Breast epithelium (tissue), 4 donors: ENCODE measurements around the gene FGGY. TPM values are rescaled to one million over a fixed set of nuclear protein-coding genes. Genes with fewer than 3 reads are reported as not detected.
"Not testable (repeated sequence)": the region's sequence is repeated elsewhere in the genome, so short reads cannot be mapped to it uniquely, and the experiment has no call there.

Source experiments
- DNase-seq, 2 donors: peaks; one replicate each; pipeline ENCODE4 v3.0.0-alpha.2; 2019; ENCODE audit warnings: low spot score in 2 of 2
- H3K27ac ChIP-seq, 2 donors: fragments of 200-600 bp; sonication (generic) in 1 of 2; one replicate each; pipeline ENCODE4 v1.5.1; 2016 to 2019; ENCODE audit warnings: mild to moderate bottlenecking in 1 of 2
- H3K27me3 ChIP-seq, 2 donors: fragments of 200-600 bp; sonication (generic) in 1 of 2; one replicate each; pipeline versions ENCODE4 v1.5.1 to v1.6.0; 2017 to 2019; ENCODE audit warnings: control low read depth in 1 of 2, mild to moderate bottlenecking in 1 of 2
- H3K36me3 ChIP-seq: fragments of 200-600 bp; one replicate; pipeline ENCODE4 v1.5.1; 2019
- H3K4me1 ChIP-seq, 2 donors: fragments of 200-600 bp; sonication (generic); one replicate each; pipeline ENCODE4 v1.5.1; 2016 to 2019; ENCODE audit warnings: control low read depth in 1 of 2
- H3K4me3 ChIP-seq, 3 donors: fragments of 200-600 bp; sonication (generic); 1 replicate in 2 of 3; 2 replicates in 1 of 3; pipeline ENCODE4 v1.5.1; 2016 to 2019; ENCODE audit warnings: mild to moderate bottlenecking in 3 of 3, moderate library complexity in 2 of 3
- H3K9me3 ChIP-seq, 2 donors: fragments of 200-600 bp; sonication (generic) in 1 of 2; one replicate each; pipeline ENCODE4 v1.5.1; 2016 to 2019; ENCODE audit warnings: control low read depth in 1 of 2
- POLR2A ChIP-seq: fragments of 450-650 bp; IDR thresholded peaks from one replicate; pipeline ENCODE4 v1.6.1; 2016; ENCODE audit warnings: antibody characterized with exemption, mild to moderate bottlenecking, moderate library complexity
- POLR2AphosphoS5 ChIP-seq, 3 donors: sonication (generic); formaldehyde crosslinking; IDR thresholded peaks; one replicate each; pipeline ENCODE4 v1.6.1; 2017; ENCODE audit warnings: antibody characterized with exemption in 3 of 3
- intact Hi-C: fragments of 100-400 bp; cut with DNase I; formaldehyde crosslinking; loops from one replicate; pipeline ENCODE4 v1.15.1; 2023; ENCODE audit warnings: low total_unique reads
- total RNA-seq, 3 donors: library from RNA; depleted of rRNA; stranded (reverse); fragments of >200 nt; gene quantifications; one replicate each; pipeline ENCODE4 v1.1.0, GENCODE V29; 2016
- TF ChIP-seq, protein P1 (sequence below), 3 donors: fragments of 450-650 bp; IDR thresholded peaks; one replicate each; pipeline ENCODE4 v1.5.1; 2016 to 2017; ENCODE audit warnings: antibody characterized with exemption in 3 of 3, mild to moderate bottlenecking in 3 of 3, moderate library complexity in 3 of 3

The FGGY gene
- total RNA-seq, 3 donors from 2014 or later: 16.2 to 50.3 (median 29.2) TPM

DNA sequence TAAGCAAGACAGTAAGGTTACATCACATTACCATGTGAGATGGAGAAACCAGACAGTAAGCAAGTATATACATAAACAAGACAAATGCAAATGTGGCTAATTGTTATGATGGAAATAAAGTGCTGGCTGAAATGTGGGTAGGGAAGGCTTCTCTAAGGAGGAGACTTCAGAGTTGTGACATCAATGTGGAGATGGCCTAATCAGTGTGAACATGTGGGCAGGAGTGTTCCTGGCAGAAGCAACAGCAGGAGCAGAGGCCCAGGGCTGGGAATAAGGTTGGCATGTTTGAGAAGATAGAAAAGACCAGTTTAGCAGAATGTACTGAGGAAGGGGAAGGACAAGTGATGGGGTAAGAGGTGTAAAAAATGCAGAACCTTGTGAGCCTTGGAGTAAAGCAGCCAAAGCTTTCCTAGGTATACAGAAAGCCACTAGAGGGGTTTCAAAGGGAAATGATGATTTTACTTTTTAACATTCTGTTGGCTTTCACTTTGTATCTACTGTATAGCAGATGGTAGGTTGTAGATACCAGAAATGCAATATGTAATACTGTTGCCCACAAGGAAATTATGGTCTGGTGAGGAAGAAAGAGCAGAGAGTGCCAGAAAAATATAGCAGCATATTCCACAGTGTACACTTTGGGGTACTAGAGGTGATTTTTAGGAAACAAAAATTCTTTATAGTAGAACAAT, 197.4 kb downstream of the FGGY start:
- TF ChIP-seq POLR2AphosphoS5 (IDR thresholded peaks at IDR 0.05): no peak
- TF ChIP-seq, protein P1, sequence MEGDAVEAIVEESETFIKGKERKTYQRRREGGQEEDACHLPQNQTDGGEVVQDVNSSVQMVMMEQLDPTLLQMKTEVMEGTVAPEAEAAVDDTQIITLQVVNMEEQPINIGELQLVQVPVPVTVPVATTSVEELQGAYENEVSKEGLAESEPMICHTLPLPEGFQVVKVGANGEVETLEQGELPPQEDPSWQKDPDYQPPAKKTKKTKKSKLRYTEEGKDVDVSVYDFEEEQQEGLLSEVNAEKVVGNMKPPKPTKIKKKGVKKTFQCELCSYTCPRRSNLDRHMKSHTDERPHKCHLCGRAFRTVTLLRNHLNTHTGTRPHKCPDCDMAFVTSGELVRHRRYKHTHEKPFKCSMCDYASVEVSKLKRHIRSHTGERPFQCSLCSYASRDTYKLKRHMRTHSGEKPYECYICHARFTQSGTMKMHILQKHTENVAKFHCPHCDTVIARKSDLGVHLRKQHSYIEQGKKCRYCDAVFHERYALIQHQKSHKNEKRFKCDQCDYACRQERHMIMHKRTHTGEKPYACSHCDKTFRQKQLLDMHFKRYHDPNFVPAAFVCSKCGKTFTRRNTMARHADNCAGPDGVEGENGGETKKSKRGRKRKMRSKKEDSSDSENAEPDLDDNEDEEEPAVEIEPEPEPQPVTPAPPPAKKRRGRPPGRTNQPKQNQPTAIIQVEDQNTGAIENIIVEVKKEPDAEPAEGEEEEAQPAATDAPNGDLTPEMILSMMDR (IDR thresholded peaks at IDR 0.05): no peak
- DNase-seq: no peak
- Histone ChIP-seq H3K27ac (no peak overlapping the region), H3K4me3 (no peak overlapping the region), H3K9me3 (no peaks in the 10 kb centered on the region), H3K27me3 (no peaks in the 10 kb centered on the region), H3K36me3 (no peaks in the 10 kb centered on the region), H3K4me1 (peaks cover 0 to 11% of the 10 kb centered on the region in 2 donors)
- intact Hi-C loops: no loop called here

DNA sequence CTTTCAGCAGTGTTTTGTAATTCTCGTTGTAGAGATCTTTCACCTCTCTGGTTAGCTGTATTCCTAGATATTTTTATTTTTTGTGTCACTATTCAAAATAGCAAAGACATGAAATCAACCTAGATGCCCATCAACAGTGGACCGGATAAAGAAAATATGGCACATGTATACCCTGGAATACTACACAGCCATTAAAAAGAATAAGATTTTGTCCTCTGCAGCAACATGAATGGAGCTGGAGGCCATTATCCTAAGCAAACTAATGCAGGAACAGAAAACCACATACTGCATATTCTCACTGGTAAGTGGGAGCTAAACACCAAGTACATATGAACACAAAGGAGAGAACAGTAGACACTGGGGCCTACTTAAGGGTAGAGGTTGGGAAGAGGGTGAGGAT, 199.3 kb downstream of the FGGY start:
- H3K9me3 ChIP-seq, H3K27ac ChIP-seq: not testable (repeated sequence)

DNA sequence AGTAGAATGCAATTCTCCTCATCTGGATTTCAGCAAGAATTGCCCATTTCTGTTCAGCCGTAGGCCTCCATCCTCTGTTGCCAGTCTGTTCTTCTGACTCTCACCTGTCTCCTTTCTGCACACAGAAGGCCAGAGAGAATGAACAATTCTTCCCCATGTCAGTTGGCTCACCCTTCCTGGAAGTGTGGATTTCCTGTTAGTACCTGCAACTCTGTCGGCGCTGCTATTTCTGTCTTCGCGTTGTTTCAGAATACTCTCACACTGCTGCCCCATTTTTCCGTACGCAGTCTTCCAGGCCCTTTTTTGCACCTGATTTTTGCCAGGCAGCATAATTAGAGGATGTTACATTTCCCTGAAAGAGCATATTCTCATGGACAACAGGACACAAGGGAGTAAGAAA, 200.7 kb downstream of the FGGY start:
- TF ChIP-seq, protein P1 (IDR thresholded peaks at IDR 0.05): no peak
- TF ChIP-seq POLR2A: no peak
- no peak for TF ChIP-seq POLR2AphosphoS5 (IDR thresholded peaks at IDR 0.05)
- no peaks in the 10 kb centered on the region for H3K36me3 ChIP-seq
- intact Hi-C loops: loop anchor here (5.0 kb wide), 1 partner anchor 200 kb away; no protein-coding TSS in a partner anchor

More for the DNA sequence above, 199.3 kb downstream of the FGGY start:
- not testable (repeated sequence) for H3K4me3 ChIP-seq, H3K36me3 ChIP-seq, H3K27me3 ChIP-seq, DNase-seq
- H3K4me1 ChIP-seq: peaks cover 0 to 11% of the 10 kb centered on the region in 2 donors
- intact Hi-C loops: loop anchor here (5.0 kb wide), 1 partner anchor 201 kb away; no protein-coding TSS in a partner anchor

DNA sequence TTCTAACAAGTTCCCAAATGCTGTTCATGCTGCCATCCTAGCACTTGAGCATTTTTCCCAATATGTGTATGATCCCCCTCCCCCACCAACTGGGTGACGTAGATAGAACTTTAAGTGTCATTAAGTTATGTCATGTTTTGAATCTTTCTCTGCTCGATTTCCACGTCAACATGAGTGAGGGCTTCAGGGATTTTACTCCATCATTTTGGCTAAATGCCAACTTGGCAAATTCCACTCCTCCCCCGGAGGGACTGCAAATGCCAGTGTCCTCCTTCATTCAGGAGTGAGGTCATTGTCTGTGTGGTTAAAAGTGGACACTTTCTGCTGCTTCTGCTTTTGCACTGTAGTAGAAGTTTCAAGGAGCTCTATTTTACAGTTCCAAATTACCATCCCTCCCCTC, 201.7 kb downstream of the FGGY start:
- TF ChIP-seq POLR2A: no peak
- TF ChIP-seq POLR2AphosphoS5 (IDR thresholded peaks at IDR 0.05): peak in 1 of 3 donors; percentile 47
- intact Hi-C loops: loop anchor here (5.0 kb wide), 1 partner anchor 199 kb away; no protein-coding TSS in a partner anchor
- Histone ChIP-seq H3K36me3 (no peaks in the 10 kb centered on the region), H3K4me3 (no peak overlapping the region), H3K4me1 (peaks cover 0 to 11% of the 10 kb centered on the region in 2 donors), H3K27me3 (no peaks in the 10 kb centered on the region), H3K27ac (peak overlapping the region; percentile 30 to 42), H3K9me3 (no peaks in the 10 kb centered on the region)
- DNase-seq: no peak

More for the DNA sequence above, 200.7 kb downstream of the FGGY start:
- no peak for DNase-seq
- Histone ChIP-seq H3K9me3 (no peaks in the 10 kb centered on the region), H3K27me3 (no peaks in the 10 kb centered on the region), H3K4me3 (no peak overlapping the region), H3K4me1 (peaks cover 0 to 11% of the 10 kb centered on the region in 2 donors), H3K27ac (no peak overlapping the region)

DNA sequence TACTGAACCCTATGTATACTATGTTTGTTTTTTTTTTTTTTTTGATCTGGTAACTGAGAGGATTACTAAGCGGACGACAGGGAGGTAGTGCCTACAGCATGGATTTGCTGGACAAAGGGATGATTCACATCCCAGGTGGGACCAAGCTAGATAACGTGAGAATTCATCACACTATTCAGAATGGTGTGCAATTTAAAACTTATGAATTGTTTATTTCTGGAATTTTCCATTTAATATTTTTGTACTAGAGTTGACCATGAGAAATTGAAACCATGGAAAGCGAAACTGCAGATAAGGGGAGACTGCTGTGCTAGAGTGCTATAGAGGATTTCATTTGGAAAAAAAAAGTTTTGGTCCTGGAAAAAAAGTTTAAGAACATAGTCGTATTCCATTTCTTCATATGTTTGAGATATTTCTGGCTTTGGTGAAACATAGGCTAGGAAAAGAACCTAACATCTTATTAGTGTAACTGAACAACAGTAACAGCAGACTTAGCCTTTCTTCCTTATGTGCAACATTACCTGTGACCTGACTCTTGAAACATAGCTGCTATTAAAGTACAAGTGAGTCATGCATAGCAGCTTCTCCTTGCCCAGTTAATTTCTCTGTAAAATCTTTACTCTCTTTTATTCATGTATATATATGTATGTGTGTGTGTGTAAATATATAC, 202.5 kb downstream of the FGGY start:
- DNase-seq: no peak
- no peak overlapping the region for H3K4me3 ChIP-seq
- intact Hi-C loops: loop anchor here (5.0 kb wide), 1 partner anchor 198 kb away; no protein-coding TSS in a partner anchor

More for the DNA sequence above, 202.5 kb downstream of the FGGY start:
- H3K9me3 ChIP-seq: no peaks in the 10 kb centered on the region
- H3K4me1 ChIP-seq: peaks cover 0 to 11% of the 10 kb centered on the region in 2 donors
- no peak overlapping the region for H3K27ac ChIP-seq
- H3K27me3 ChIP-seq: no peaks in the 10 kb centered on the region
- H3K36me3 ChIP-seq: no peaks in the 10 kb centered on the region
- TF ChIP-seq POLR2AphosphoS5 (IDR thresholded peaks at IDR 0.05) (no peak), POLR2A (no peak)
- TF ChIP-seq, protein P1 (IDR thresholded peaks at IDR 0.05): no peak
